ENCODE results near the gene LAMA4.

Gene LAMA4

GRCh38 chr6:112066606-112067005, 187.8 kb downstream of the LAMA4 start:
- H3K4me3 ChIP-seq (ENCODE audit: low read depth, low read length), result no peak overlapping the region
- no peak for TF ChIP-seq CTCF (IDR thresholded peaks at IDR 0.05; ENCODE audit: borderline replicate concordance, insufficient read depth, low read depth, low read length)

- TF ChIP-seq CTCF (IDR thresholded peaks at IDR 0.05; ENCODE audit: borderline replicate concordance, insufficient read depth, low read depth, low read length), result no peak
- H3K4me3 ChIP-seq (ENCODE audit: low read depth, low read length), result no peak overlapping the region
Observed at GRCh38 chr6:112065426-112065986, 188.9 kb downstream of the LAMA4 start.

GRCh38 chr6:112062966-112063365, 191.4 kb downstream of the LAMA4 start:
- no peak for TF ChIP-seq CTCF (IDR thresholded peaks at IDR 0.05; ENCODE audit: borderline replicate concordance, insufficient read depth, low read depth, low read length)
- no peak overlapping the region for H3K4me3 ChIP-seq (ENCODE audit: low read depth, low read length)

- no peak overlapping the region for H3K4me3 ChIP-seq (ENCODE audit: low read depth, low read length)
- no peak for TF ChIP-seq CTCF (IDR thresholded peaks at IDR 0.05; ENCODE audit: borderline replicate concordance, insufficient read depth, low read depth, low read length)
Observed at GRCh38 chr6:112061605-112062004, 192.8 kb downstream of the LAMA4 start.

All from GM12875 (cell line).